ENCODE data around the gene C1QTNF5. TPM values are rescaled to one million over a fixed set of nuclear protein-coding genes. Genes with fewer than 3 reads are reported as not detected.

C1QTNF5 gene
- total and polyA plus RNA-seq, 3 experiments from 2014 or later, result not detected

DNA sequence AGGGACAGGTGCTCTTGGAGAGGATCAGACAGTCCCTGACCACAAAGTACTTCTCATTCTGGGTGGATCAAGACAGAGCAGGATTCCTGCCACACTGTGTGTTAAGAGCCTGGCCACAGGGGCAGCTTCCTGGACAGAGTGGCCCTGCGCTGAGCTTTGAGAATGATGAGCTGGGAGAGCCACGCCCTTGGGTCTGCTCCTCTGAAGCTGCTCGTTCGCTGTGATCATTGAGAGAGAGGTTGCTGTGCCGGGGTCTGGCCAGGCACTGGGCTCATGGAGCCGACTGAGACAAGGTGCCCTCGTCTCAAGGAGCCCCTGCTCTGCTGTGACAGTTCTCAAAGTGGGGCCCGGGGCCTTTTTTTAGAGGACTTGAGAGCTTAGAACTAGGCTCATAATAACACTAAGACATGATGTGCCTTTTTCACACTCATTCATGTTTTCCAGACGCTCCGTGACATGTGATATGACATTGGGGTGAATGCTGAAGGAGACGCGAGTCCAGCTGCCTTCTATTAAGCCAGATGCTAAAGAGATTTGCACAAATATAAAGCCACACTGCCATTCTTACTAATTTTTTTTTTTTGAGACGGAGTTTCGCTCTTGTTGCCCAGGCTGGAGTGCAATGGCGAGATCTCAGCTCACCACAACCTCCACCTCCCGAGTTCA lies 7.4 kb upstream of the C1QTNF5 start:
- Mint-ChIP-seq H3K4me1 (peaks cover 5 to 7% (median 5%) of the 10 kb centered on the region in 3 donors), H3K36me3 (no peaks in the 10 kb centered on the region), H3K4me3 (no peak overlapping the region), H3K27ac (no peak overlapping the region), H3K27me3 (peaks cover 31 to 54% of the 10 kb centered on the region in 2 donors), H3K9me3 (no peaks in the 10 kb centered on the region)
- Histone ChIP-seq H3K27me3 (ENCODE audit: insufficient read depth, low read length, poor library complexity, severe bottlenecking) (peaks cover 8% of the 10 kb centered on the region), H3K4me3 (ENCODE audit: low read length) (no peak overlapping the region), H3K36me3 (ENCODE audit: insufficient read depth, low read length) (no peaks in the 10 kb centered on the region), H3K27ac (ENCODE audit: low read depth, low read length) (no peak overlapping the region), H3K4me1 (ENCODE audit: insufficient read depth, low read length) (no peaks in the 10 kb centered on the region), H3K9me3 (ENCODE audit: low read length) (no peaks in the 10 kb centered on the region)
- ChIA-PET CTCF (interaction anchor here (1.2 to 2.4 kb wide), 4 partner anchors 8 to 179 kb away, joined by 3 to 10 read pairs (median 4); partner anchors contain the start of gene USP2), POLR2A (no interaction called here)
- DNase-seq, result no peak

DNA sequence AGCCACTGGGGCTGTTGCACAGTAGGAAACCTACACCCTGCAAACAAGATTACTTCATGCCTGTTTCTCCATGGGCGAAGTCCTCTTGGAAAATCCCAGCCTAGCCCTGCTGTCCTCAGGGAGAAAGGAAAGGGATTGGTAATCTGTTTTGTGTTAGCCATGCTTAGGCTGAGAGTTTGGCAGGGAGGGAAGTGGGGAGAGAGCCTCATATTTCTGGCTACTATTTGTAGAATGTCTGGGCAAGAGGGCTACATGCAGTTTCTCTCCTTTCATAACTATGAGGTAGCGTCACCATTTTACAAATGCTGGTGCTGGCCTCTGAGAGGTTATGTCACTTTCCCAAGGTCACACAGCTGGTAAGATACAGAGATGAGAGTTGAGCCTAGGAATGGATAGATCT lies 6.6 kb upstream of the C1QTNF5 start:
- Mint-ChIP-seq H3K27me3 (peaks cover 25 to 55% of the 10 kb centered on the region in 2 donors), H3K9me3 (no peaks in the 10 kb centered on the region), H3K27ac (no peak overlapping the region), H3K4me1 (peaks cover 5 to 7% (median 5%) of the 10 kb centered on the region in 3 donors), H3K4me3 (no peak overlapping the region), H3K36me3 (no peaks in the 10 kb centered on the region)
- CTCF ChIA-PET, result interaction anchor here (1.3 to 2.4 kb wide), 2 partner anchors 9 to 28 kb away, joined by 3 to 10 read pairs; no protein-coding TSS in a partner anchor
- no peaks in the 10 kb centered on the region for H3K36me3 ChIP-seq (ENCODE audit: insufficient read depth, low read length)
- POLR2A ChIA-PET, result no interaction called here
- H3K4me1 ChIP-seq (ENCODE audit: insufficient read depth, low read length), result no peaks in the 10 kb centered on the region
- H3K27ac ChIP-seq (ENCODE audit: low read depth, low read length), result no peak overlapping the region
- H3K27me3 ChIP-seq (ENCODE audit: insufficient read depth, low read length, poor library complexity, severe bottlenecking), result peaks cover 9% of the 10 kb centered on the region
- no peaks in the 10 kb centered on the region for H3K9me3 ChIP-seq (ENCODE audit: low read length)
- no peak overlapping the region for H3K4me3 ChIP-seq (ENCODE audit: low read length)
- DNase-seq, result no peak

DNA sequence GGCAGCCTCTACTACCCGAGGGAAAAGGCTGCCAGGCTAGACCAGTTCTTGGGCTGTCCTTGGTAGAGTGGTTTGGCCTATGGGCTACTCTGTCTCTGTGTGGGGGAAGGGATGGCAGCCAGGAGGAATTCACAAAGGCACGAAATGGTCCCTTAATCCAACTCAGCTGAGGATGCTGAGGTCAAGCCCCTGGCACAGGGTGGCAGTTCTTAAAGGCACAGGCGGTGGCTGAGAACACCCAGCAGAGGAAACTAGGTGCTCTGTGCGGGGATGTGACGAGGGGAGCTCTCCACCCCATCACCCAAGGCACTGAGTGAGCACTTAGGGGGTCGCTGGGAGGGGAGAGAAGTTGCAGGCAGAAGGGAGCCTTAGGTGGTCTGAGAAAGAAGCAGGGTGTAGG lies 5.9 kb upstream of the C1QTNF5 start, which contains the start of gene MFRP:
Gene MFRP (minus strand): TSS at position 101 of the 400 bp plus-strand sequence. CDS start 192 bp downstream, outside the sequence.
- H3K9me3 ChIP-seq (ENCODE audit: low read length), result no peaks in the 10 kb centered on the region
- peaks cover 20 to 53% of the 10 kb centered on the region in 2 donors for H3K27me3 Mint-ChIP-seq
- peaks cover 15% of the 10 kb centered on the region for H3K27me3 ChIP-seq (ENCODE audit: insufficient read depth, low read length, poor library complexity, severe bottlenecking)
- no peak within 1 kb of the TSS for H3K27ac ChIP-seq (ENCODE audit: low read depth, low read length)
- H3K9me3 Mint-ChIP-seq, result no peaks in the 10 kb centered on the region
- POLR2A ChIA-PET, result no interaction called here
- no peak within 1 kb of the TSS for H3K4me3 ChIP-seq (ENCODE audit: low read length)
- no peaks in the 10 kb centered on the region for H3K36me3 Mint-ChIP-seq
- CTCF ChIA-PET, result interaction anchor here (1.0 to 2.4 kb wide), 2 partner anchors 9 to 10 kb away, joined by 4 to 10 read pairs; no protein-coding TSS in a partner anchor
- no peaks in the 10 kb centered on the region for H3K36me3 ChIP-seq (ENCODE audit: insufficient read depth, low read length)
- peaks cover 5 to 7% (median 5%) of the 10 kb centered on the region in 3 donors for H3K4me1 Mint-ChIP-seq
- H3K27ac Mint-ChIP-seq, result peak within 1 kb of the TSS in 1 of 8 donors; percentile 70
- no peaks in the 10 kb centered on the region for H3K4me1 ChIP-seq (ENCODE audit: insufficient read depth, low read length)
- no peak for DNase-seq
- H3K4me3 Mint-ChIP-seq, result no peak within 1 kb of the TSS

DNA sequence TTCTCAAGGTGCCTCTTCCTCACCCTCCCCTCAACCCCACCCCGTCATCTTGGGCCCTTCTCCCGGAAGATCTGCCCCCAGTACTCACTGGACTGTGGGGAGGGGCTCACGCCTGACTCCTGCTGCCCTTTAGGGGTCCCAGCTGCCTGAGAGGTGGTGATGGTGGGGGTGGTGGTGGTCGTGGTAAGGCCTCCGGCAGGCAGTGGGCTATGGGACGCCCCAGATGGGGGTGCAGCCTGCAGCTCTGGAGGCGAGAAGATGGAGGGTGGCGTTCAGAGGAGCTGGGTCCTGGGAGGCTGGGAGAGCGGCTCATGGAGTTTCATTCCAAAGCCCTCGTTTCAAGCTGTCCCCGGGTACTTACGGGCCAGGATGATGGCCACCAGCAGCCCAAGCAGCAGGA lies 5.0 kb upstream of the C1QTNF5 start:
- Histone ChIP-seq H3K4me1 (ENCODE audit: insufficient read depth, low read length) (no peaks in the 10 kb centered on the region), H3K36me3 (ENCODE audit: insufficient read depth, low read length) (no peaks in the 10 kb centered on the region), H3K27ac (ENCODE audit: low read depth, low read length) (no peak overlapping the region), H3K4me3 (ENCODE audit: low read length) (no peak overlapping the region), H3K27me3 (ENCODE audit: insufficient read depth, low read length, poor library complexity, severe bottlenecking) (peaks cover 24% of the 10 kb centered on the region), H3K9me3 (ENCODE audit: low read length) (no peaks in the 10 kb centered on the region)
- Mint-ChIP-seq H3K4me1 (peaks cover 9 to 14% (median 13%) of the 10 kb centered on the region in 3 donors), H3K36me3 (no peaks in the 10 kb centered on the region), H3K27ac (peak overlapping the region in 1 of 8 donors; percentile 70), H3K9me3 (no peaks in the 10 kb centered on the region), H3K4me3 (no peak overlapping the region), H3K27me3 (peaks cover 24 to 54% of the 10 kb centered on the region in 2 donors)
- CTCF ChIA-PET, result interaction anchor here (1.0 to 3.5 kb wide), 3 partner anchors 8 to 23 kb away, joined by 3 to 17 read pairs (median 4); no protein-coding TSS in a partner anchor
- POLR2A ChIA-PET, result no interaction called here
- DNase-seq, result no peak

DNA sequence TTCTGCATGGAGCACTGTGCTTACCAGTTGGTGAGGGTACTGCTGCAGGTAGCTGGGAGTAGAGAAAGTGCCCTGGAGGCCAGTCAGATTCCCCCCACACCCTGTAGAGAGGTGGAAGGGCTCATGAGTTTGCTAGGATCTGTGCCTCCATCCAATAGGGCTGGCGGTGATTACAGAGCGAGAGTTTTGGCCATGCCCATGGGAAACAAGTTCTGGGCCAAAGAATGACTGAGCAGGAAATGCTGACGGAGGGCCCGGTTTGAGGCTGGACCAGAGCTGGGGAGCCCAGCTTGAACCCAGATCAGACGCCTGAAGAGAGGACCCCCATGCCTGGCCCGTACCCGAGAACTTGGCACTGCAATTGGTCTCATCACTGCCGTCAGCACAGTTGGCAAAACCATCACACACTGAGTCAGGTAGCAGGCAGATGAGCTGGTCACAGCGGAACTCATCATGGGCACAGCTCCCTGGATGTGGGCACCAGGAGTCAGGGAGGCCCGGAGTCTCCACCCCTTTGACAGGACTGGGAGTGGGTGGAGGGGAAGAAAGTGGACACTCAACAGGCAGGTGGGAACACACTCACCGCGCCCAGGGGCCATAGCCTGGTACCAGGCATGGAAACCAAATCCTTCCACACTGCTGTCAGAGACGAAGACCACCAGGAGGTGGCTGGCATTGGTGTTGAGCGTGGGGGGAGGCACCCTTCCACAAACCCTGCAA lies 3.8 kb upstream of the C1QTNF5 start:
- H3K4me1 ChIP-seq (ENCODE audit: insufficient read depth, low read length), result no peaks in the 10 kb centered on the region
- POLR2A ChIA-PET, result no interaction called here
- no peak overlapping the region for H3K27ac Mint-ChIP-seq
- no peaks in the 10 kb centered on the region for H3K9me3 ChIP-seq (ENCODE audit: low read length)
- H3K4me3 ChIP-seq (ENCODE audit: low read length), result no peak overlapping the region
- H3K27ac ChIP-seq (ENCODE audit: low read depth, low read length), result no peak overlapping the region
- no peaks in the 10 kb centered on the region for H3K36me3 Mint-ChIP-seq
- CTCF ChIA-PET, result interaction anchor here (1.2 to 3.5 kb wide), 2 partner anchors 12 to 21 kb away, joined by 5 to 17 read pairs; no protein-coding TSS in a partner anchor
- H3K4me1 Mint-ChIP-seq, result peaks cover 5 to 8% (median 7%) of the 10 kb centered on the region in 3 donors
- H3K4me3 Mint-ChIP-seq, result no peak overlapping the region
- H3K36me3 ChIP-seq (ENCODE audit: insufficient read depth, low read length), result no peaks in the 10 kb centered on the region
- H3K27me3 Mint-ChIP-seq, result peaks cover 22 to 52% of the 10 kb centered on the region in 2 donors
- H3K9me3 Mint-ChIP-seq, result no peaks in the 10 kb centered on the region
- peaks cover 34% of the 10 kb centered on the region for H3K27me3 ChIP-seq (ENCODE audit: insufficient read depth, low read length, poor library complexity, severe bottlenecking)
- no peak for DNase-seq

DNA sequence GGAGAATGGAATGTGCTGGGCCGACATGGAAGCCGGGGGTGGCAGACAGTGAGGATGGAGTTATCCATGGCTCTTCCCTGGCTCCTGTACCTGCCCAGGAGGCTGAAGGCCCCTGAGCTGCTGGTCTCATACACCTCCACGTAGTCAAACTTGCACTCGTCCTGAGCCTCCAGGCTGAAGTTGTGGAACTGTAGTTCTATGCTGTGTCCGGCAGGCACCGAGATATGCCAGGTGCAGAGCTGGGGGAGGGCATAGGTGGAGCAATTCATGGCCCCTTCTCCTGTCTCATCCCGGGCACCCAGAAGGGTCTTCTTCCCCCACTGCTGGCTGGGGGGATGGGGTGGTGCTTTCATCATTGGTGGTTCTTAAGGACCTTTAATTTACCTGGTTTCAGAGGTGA lies 3.0 kb upstream of the C1QTNF5 start:
- Histone ChIP-seq H3K4me1 (ENCODE audit: insufficient read depth, low read length) (peaks cover under 1% of the 10 kb centered on the region), H3K36me3 (ENCODE audit: insufficient read depth, low read length) (no peaks in the 10 kb centered on the region), H3K9me3 (ENCODE audit: low read length) (no peaks in the 10 kb centered on the region), H3K27me3 (ENCODE audit: insufficient read depth, low read length, poor library complexity, severe bottlenecking) (peaks cover 41% of the 10 kb centered on the region), H3K27ac (ENCODE audit: low read depth, low read length) (no peak overlapping the region), H3K4me3 (ENCODE audit: low read length) (no peak overlapping the region)
- H3K27me3 Mint-ChIP-seq, result peaks cover 29 to 60% of the 10 kb centered on the region in 2 donors
- H3K36me3 Mint-ChIP-seq, result no peaks in the 10 kb centered on the region
- ChIA-PET CTCF (interaction anchor here (0.9 to 3.5 kb wide), 3 partner anchors 13 to 22 kb away, joined by 3 to 17 read pairs (median 5); no protein-coding TSS in a partner anchor), POLR2A (no interaction called here)
- H3K27ac Mint-ChIP-seq, result no peak overlapping the region
- no peak overlapping the region for H3K4me3 Mint-ChIP-seq
- peaks cover 9 to 16% (median 14%) of the 10 kb centered on the region in 3 donors for H3K4me1 Mint-ChIP-seq
- no peaks in the 10 kb centered on the region for H3K9me3 Mint-ChIP-seq
- no peak for DNase-seq

DNA sequence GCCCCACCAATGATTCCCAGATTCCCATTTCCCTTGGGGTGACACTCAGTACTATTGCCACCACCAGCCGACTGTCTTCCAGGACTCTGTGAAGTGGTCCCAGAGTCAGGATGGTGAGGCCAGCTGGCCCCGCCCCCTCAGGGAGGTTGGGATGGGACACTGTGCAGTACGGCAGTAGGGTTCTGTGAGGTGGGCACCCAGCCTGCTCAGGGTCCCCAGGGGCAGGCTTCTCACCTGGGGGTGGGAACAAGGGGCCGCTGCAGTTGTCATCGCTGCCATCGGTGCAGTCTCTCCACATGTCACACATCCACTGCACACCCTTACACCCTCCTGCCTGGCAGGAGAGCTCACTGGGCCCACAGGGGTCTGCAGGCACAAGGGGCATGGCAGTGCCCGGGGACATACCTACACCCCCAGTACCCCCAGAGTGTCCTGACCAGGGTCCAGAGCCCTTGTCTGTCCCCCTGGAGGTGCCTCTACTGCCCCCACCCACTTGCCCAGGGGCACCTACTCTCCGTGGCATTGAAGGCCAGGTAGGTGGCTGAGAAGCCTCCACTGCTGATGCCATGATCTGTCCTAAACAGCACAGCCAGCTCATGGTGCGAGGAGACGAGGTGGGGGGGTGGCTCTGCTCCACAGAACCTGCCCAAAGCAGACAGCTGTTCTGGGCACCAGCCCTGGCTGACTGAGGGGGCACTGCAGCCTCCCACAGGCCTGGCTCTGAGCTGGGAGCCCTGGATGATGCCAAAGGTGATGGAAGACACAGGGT lies 1.9 kb upstream of the C1QTNF5 start:
- no peaks in the 10 kb centered on the region for H3K36me3 ChIP-seq (ENCODE audit: insufficient read depth, low read length)
- peaks cover 45% of the 10 kb centered on the region for H3K27me3 ChIP-seq (ENCODE audit: insufficient read depth, low read length, poor library complexity, severe bottlenecking)
- H3K4me3 ChIP-seq (ENCODE audit: low read length), result no peak overlapping the region
- H3K27ac ChIP-seq (ENCODE audit: low read depth, low read length), result no peak overlapping the region
- H3K9me3 ChIP-seq (ENCODE audit: low read length), result no peaks in the 10 kb centered on the region
- no peak for DNase-seq
- Mint-ChIP-seq H3K4me3 (peak overlapping the region in 1 of 7 donors; percentile 23), H3K27ac (peak overlapping the region in 1 of 8 donors; percentile 74), H3K9me3 (no peaks in the 10 kb centered on the region), H3K36me3 (peaks cover 0 to 4% (median 0%) of the 10 kb centered on the region in 3 donors), H3K4me1 (peaks cover 14 to 22% (median 19%) of the 10 kb centered on the region in 3 donors), H3K27me3 (peaks cover 33 to 65% of the 10 kb centered on the region in 2 donors)
- peaks cover 5% of the 10 kb centered on the region for H3K4me1 ChIP-seq (ENCODE audit: insufficient read depth, low read length)
- ChIA-PET CTCF (interaction anchor here (0.9 to 3.5 kb wide), 2 partner anchors 14 to 21 kb away, joined by 3 to 17 read pairs; no protein-coding TSS in a partner anchor), POLR2A (no interaction called here)

Measured in CD8-positive, alpha-beta memory T cell (primary cell).